HG02623 (cell line): ENCODE data around the gene MLLT10.
"Not testable (repeated sequence)": the region's sequence is repeated elsewhere in the genome, so short reads cannot be mapped to it uniquely, and the experiment has no call there.

Experiments
- ATAC-seq: cut with Tn5 transposase; IDR thresholded peaks from one replicate; pipeline ENCODE4 v1.9.1; 2021; ENCODE audit warnings: moderate library complexity; ENCODE audit not compliant: unreplicated experiment

MLLT10 gene

GRCh38 chr10:21628645-21629044, 94.6 kb downstream of the MLLT10 start:
- not testable (repeated sequence) for ATAC-seq

DNA sequence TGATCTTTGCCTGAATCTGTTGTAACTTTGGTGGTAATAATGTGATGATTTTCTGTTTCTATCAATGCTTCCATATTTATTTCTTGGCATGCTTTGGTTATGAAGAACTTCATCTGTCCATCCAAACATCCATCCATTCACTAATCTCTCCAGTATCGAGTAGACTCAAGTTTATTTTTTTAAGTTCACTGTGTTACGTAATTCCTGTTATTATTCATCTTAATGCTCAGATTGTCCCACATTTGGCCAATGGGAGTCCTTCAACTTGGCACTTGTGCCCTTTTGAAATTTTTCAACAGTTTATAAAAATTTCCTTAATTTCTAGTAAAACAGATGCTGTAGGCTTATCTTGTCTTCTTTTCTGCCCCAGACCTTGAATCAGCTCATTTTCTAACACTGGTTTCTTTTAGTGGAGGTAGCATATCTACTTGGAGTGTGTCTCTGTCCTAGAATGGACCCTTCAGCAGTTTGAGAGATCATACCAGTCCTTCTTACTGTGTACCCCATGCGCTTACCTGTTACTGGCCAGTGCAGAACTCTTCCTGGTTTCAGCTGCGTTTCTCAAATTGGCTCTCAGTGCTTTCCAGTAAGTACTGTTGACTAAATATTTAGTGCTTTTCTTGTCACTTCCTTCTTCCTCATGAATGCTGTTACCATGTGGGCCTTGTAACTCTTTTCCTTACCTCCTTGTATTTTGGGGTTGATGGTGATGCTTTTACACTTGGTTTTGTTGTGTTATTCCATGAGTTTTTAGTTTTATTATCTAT, 100.8 kb downstream of the MLLT10 start:
- no peak for ATAC-seq

DNA sequence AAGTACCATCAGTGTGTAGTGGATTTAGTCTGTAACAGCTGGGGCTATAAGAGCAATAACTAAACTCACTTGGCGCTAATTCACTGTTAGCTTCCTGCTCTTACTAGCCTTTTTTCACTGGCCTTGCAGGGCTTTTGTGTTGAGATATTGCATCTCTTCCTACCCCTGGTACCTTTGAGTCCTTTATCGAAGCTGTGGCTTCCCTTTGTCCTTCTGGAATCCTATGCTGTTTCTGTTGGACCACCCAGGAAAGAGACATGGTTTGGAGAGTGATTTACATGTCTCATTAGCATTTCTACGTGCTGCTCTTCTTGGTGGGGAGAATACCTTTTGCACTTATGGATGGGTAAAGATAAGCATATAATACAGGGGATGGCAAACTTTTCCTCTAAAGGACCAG, 103.8 kb downstream of the MLLT10 start:
- no peak for ATAC-seq

- no peak for ATAC-seq
These were observed 104.6 kb downstream of the MLLT10 start for GRCh38 chr10:21638681-21639080.

DNA sequence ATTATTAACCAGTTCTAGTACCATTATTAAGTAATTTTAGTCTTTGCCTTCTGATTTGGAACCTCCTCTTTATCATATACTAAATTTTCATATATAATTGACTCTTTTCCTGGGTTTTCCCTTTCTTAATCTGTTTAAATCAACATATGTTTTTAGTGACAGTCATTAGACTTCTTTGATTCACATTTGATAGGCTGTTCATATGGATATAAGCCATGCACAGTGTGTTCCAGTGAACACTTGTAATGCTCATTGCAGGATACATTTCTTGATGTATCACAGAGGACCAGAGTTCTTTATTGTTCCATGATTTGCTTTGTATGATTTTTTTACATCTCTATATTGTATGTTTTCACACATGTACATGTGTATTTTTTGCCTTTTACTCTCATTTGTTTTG, 114.0 kb downstream of the MLLT10 start:
- no peak for ATAC-seq

- ATAC-seq = no peak
These were observed 115.4 kb downstream of the MLLT10 start for GRCh38 chr10:21649454-21649872.

DNA sequence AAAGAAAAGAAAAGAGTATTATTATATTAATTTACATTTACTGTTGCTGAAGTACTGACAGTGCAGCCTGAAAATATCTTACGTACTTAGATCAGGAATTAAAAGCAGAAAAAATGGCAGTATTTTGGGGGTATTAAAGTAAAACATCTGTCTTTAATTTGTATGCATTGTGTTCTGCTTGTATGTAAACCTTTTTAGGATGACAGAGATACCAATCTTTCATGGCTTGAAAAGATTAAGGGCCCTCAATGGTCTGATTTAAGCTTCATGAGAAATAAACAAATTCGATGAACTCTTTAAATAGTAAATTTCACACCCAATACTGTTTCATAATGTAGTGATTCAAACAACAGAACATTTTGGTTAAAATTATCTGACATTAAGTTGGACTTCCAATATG, 116.3 kb downstream of the MLLT10 start:
- no peak for ATAC-seq

DNA sequence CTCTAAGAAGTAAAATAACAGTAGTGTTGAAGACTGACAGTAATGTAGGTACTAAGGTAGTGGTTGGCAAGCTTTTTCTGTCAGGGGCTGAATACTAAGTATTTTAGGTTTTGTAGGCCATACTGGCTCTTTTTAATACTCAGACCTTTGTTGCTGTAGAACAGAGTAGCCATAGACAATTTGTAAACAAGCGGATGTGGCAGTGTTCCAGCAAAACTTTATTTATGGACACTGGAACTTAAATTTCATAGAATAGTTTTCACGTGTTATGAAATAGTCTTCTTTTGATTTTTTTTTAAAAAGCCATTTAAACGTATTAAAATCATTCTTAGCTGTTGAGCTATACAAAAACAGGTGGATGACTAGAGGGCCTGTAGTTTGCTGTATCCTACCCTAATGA, 121.2 kb downstream of the MLLT10 start:
- no peak for ATAC-seq

GRCh38 chr10:21655687-21656086, 121.7 kb downstream of the MLLT10 start:
- no peak for ATAC-seq

DNA sequence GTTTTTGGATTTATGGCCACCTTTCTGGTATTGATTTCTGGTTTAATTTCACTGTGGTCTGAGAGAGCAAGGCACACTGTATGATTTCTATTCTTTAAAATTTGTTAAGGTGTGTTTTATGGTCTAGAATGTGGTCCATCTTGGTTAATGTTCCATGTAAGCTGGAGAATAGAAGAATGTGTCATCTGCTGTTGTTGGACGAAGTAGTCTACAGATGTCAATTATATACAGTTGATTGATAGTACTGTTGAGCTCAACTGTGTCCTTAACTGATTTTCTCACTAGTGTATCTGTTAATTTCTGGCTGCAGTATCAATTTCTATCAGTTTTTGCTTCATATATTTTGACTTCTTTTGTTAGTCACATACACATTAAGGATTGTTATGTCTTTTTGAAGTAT, 127.1 kb downstream of the MLLT10 start:
- no peak for ATAC-seq

GRCh38 chr10:21661935-21662334, 127.9 kb downstream of the MLLT10 start:
- ATAC-seq = no peak

GRCh38 chr10:21662635-21663034, 128.6 kb downstream of the MLLT10 start:
- no peak for ATAC-seq

DNA sequence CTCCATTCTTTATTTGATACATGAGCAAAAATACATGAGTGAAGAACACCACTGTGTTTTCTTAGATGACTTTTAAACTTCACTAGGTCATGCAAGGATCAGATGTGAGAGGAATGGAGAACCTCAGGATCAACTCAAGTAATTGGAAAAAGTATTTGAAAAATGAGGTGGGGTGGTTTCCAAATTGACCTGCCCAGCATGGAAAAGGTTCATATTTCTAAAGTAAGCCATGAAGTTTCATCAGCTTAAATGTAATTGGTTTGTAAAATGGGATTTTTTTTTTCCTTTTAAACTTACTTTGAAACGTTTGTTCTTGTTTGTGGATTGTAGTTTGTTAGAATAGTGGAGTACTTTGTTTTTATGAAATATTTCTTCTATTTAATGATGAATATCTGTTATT, 134.8 kb downstream of the MLLT10 start:
- ATAC-seq = no peak

DNA sequence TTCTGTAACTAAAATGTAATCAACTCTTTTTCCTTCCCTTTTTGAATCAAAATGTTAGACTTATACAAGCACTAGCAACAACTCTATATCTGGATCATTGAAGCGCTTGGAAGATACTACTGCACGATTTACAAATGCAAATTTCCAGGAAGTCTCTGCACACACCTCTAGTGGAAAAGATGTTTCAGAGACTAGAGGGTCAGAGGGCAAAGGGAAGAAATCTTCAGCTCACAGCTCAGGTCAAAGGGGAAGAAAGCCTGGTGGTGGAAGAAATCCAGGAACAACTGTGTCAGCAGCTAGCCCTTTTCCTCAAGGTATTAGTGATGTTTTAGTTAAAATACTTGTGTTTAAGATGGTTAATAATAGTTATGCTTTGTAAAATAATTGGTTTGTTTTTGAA, 136.4 kb downstream of the MLLT10 start:
- ATAC-seq = no peak

DNA sequence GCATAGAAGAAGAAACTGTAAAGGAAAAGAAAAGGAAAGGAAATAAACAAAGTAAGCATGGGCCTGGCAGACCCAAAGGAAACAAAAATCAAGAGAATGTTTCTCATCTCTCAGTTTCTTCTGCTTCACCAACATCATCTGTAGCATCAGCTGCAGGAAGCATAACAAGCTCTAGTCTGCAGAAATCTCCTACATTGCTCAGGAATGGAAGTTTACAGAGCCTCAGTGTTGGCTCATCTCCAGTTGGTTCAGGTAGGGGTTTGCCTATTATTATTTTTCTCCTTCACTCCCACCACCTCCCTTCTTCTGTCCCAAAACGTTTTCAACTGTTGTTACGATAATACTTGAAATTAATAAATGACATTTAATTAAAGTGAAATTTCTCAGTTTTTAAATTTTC, 139.6 kb downstream of the MLLT10 start:
- no peak for ATAC-seq

DNA sequence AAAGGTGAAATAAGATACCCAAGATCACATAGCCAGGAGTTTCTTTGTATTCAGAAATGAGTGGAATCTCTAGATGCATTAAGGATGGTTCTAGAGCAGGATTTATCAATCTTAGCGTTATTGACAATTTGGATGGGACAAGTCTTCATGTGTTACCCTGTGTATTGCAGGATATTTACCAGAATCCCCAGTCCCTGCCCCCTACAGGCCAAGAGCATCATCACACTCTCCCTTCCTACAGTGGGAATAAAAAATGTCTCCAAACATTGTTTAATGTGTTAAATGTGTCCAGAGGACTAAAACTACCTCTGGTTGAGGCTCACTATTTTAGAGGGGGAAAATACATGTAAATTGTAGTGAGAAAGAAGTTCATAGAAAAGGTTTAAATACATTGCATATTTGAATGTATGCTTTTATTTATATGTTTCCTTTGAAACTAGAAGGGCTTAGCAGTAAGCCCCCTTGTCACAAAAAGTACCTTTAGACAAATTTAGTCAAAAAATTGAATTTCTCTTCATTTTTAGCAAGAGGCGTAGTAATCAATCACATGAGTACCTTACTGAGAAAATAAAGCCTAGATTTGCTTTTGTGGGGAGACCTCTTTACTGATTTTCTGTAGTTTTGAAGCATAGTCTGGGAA, 141.2 kb downstream of the MLLT10 start:
- ATAC-seq = no peak

- no peak for ATAC-seq
These were observed 143.5 kb downstream of the MLLT10 start for GRCh38 chr10:21677551-21677950.

DNA sequence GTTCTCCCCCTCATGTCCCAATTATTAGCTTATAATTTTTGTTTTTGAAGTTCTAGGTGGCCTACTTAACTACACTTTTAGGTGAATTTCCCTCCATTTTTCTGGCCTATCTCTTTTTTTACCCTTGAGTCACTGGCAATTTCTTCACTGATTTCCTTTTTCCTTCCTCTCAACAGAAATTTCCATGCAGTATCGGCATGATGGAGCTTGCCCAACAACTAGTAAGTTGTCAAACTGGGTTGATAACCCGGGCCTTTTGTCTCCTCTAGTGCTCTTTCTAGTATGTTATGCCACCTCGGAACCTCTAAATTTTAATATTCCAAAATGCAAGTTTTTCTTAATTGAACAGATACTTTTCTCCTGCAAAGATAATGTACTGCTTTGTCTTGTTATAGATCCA, 147.1 kb downstream of the MLLT10 start:
- ATAC-seq = no peak

DNA sequence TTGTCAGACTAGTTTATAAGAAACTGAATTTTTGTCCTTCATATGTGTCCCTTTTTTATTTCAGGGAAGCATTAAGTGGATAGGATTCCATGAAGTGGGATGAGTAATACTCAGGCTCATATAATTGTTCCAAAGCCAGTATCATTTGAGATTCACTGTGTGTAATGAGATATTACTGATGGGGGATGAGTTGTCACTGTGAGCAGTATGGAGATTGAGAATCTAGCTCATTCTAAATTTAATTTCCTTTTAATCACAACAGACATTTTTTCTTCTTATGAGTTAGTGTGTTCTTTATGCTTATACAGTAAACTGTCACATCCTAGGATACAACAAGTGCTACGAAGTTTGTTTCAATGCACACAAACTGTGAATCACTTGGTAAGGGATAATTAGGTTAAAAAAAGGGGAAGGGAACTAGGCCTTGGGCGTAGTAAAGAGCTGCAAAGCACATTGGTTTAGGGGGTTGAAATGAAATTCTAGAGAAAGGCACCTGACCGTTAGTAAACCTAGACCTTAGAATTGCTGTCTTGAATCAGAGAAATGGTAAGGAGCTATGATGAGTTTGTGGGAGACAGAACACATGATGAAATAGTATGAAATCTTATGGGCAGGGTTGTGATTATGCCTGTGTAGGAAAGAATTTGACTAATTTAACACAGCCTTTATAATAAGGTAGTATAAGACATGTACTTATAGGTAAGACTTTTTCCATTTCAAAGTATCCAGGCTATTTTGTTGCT, 153.4 kb downstream of the MLLT10 start:
- no peak for ATAC-seq

GRCh38 chr10:21688009-21688332, 153.9 kb downstream of the MLLT10 start:
- ATAC-seq = no peak

DNA sequence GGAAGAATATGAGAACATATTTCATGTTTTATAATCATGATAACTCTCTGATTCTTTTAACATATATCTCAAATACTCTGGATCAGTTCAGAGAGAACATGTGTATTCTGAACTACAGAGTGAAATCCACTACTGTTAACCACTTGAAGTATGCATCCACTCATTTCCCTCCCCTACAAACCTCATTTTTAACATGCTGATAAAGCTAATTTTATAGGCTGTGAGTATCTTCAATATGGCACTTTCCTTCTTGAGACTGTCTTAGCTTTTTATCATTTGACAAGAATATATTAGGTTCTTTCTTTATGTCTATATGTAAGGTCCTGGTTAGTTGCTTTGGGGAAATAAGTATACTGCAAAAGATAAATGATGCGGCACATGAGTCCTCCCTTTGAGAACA, 154.8 kb downstream of the MLLT10 start:
- ATAC-seq = no peak

- no peak for ATAC-seq
These were observed 155.8 kb downstream of the MLLT10 start for GRCh38 chr10:21689881-21690280.
